ENCODE measurements around the gene MED26.

MED26 gene

DNA sequence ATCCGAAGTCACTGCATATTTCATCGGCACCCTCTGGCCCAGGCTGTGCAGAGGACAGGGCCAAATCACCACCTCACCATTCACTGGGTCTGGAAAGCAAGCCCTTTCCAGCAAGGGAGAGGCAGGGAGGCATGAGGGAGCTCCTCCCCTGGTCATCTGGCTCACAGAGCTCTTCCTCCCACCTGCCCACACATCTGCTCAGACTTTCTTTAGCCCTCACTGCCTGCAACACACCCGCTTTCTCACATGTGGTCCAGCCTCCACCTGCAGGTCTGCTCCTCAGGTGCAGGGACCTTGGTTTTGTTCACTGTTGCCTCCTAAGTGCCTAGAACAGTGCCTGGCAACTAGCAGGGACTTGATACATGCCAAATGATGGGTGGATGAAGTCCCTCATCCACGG, 34.8 kb downstream of the MED26 start:
- no peak overlapping the region for H3K4me3 ChIP-seq (replicated peaks; ENCODE audit: low read depth, low read length)
- no peak for TF ChIP-seq CTCF (IDR thresholded peaks at IDR 0.05; ENCODE audit: low read depth, low read length, missing control alignments)
- no peak for DNase-seq (ENCODE audit: extremely low read depth, low read depth)

DNA sequence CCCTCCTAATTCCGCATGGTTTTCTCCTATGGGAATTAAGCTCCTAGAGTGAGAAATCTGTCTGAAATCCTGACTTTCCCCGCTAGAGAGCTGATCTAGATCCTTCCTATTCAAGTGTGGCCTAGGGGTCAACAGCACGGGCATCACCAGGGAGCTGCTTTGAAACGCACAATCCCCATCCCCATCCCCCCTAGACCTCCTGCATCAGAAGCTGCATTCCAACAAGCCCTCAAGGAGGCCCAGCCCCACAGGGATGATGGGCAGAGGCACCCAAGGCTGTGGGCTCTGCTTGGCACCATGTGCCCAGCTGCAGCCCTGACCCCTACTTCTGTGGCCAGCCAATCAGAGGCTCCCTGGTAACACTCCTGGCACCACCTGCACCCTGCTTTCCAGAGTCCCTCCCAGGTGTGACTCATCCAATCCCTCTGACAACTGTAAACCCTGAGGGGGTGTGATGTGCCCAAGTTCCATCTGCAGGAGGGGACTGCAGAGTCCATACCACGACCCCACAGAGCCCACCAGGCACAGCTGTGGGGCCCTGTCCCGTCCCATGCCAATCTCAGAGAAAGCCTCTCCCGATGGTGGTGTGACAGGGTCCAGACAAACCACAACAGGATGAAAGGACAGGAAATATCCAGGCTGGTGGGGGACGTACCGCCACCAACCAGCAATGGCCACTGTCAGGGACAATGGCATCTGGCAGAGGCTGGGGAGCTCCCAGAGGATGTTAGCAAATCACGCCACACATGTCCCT, 36.0 kb downstream of the MED26 start:
- no peak for TF ChIP-seq CTCF (IDR thresholded peaks at IDR 0.05; ENCODE audit: low read depth, low read length, missing control alignments)
- DNase-seq (ENCODE audit: extremely low read depth, low read depth) = no peak
- no peak overlapping the region for H3K4me3 ChIP-seq (replicated peaks; ENCODE audit: low read depth, low read length)

DNA sequence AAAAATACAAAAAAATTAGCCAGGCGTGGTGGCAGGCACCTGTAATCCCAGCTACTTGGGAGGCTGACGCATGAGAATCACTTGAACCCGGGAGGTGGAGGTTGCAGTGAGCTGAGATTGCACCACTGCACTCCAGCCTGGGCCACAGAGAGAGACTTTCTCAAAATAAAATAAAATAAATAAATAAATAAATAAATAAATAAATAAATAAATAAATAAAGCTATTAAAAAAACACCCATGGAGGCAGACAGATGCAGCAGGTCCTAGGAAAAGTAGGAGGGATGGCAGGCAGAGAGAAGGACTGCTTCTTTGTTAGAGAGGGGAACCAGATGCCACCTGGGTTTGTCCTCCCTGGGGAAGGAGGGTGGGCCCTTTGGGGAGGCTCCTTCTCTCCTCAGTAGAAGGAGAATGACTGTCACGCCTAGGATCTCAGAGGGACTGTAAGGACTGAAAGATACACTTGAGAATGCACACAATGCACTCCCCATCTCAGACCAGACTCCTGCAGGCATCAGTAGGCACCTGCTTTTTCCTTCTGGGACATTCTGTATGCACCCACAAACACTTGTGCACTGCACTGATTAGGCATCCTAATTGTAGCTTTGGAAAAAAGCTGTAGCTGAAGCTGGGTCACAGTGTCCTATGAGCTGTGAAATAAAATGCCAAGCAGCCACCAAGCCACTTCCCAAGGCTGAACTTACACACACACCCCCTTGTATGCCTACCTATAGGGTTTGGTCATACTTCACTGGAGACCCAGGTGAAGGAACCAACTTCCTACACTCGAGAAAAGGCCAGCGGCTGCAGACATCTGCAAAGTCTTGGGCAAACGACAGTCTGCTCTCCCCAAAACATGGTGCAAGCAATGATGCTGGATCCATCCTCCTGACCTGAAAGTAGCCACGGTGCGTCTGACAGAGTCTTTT, 36.9 kb downstream of the MED26 start:
- no peak overlapping the region for H3K4me3 ChIP-seq (replicated peaks; ENCODE audit: low read depth, low read length)
- no peak for TF ChIP-seq CTCF (IDR thresholded peaks at IDR 0.05; ENCODE audit: low read depth, low read length, missing control alignments)
- no peak for DNase-seq (ENCODE audit: extremely low read depth, low read depth)

- no peak for DNase-seq (ENCODE audit: extremely low read depth, low read depth)
- no peak overlapping the region for H3K4me3 ChIP-seq (replicated peaks; ENCODE audit: low read depth, low read length)
- TF ChIP-seq CTCF (IDR thresholded peaks at IDR 0.05; ENCODE audit: low read depth, low read length, missing control alignments) = no peak
Observed at GRCh38 chr19:16589917-16590316, 38.1 kb downstream of the MED26 start.

GRCh38 chr19:16588824-16589577, 39.0 kb downstream of the MED26 start:
- no peak for TF ChIP-seq CTCF (IDR thresholded peaks at IDR 0.05; ENCODE audit: low read depth, low read length, missing control alignments)
- DNase-seq (ENCODE audit: extremely low read depth, low read depth) = no peak
- H3K4me3 ChIP-seq (replicated peaks; ENCODE audit: low read depth, low read length) = no peak overlapping the region

All from HFF-Myc (cell line).